ENCODE measurements around the gene PPP1R1B. TPM values are rescaled to one million over a fixed set of nuclear protein-coding genes. Genes with fewer than 3 reads are reported as not detected.

PPP1R1B gene
- total and polyA plus RNA-seq, 3 donors from 2014 or later, result 22.4 to 63.1 (median 24.3) TPM

DNA sequence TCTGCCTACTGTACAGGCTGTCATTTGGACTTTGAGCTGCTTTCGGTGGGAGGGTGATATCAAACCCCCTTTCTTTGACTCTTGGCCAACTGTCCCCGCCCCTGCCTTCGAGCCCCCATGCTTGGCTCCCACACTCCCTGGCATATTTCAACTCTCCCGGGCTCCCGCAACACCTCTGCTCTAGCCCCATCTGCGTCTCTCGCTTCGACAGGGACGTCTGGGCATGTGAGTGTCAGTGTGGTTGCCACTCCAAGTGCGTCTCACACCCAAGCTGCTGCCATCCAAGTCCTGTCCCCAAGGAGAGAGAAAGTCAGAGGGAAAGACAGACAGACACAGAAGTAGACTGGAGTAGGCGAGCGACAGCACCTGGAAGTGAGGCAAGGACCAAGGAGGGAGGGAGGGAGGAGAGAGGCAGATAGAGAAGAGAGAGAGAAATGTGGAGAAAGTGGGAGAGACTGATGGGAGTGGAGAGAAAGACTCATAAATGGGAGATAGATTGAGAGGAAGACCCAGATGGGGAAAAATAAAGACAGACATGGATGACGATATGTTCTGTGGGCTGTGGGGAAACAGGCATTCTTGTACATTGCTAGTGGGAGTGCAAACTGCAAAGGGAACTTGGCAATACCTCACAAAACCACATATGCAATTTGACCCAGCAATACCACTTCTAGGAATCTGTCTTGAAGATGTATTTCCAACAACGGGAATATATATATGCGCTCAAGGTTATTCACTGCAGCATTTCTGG lies 22.0 kb downstream of the PPP1R1B start:
- 83 to 86% methylated on average over 15 of the region's 15 CpGs for WGBS, 2 donors
- H3K4me3 ChIP-seq, result no peak overlapping the region
- no peaks in the 10 kb centered on the region for H3K27me3 ChIP-seq
- H3K4me1 ChIP-seq, result peaks cover 23% of the 10 kb centered on the region
- no peak overlapping the region for H3K27ac ChIP-seq
- TF ChIP-seq POLR2A (IDR thresholded peaks at IDR 0.05), result no peak
- TF ChIP-seq, protein P1, sequence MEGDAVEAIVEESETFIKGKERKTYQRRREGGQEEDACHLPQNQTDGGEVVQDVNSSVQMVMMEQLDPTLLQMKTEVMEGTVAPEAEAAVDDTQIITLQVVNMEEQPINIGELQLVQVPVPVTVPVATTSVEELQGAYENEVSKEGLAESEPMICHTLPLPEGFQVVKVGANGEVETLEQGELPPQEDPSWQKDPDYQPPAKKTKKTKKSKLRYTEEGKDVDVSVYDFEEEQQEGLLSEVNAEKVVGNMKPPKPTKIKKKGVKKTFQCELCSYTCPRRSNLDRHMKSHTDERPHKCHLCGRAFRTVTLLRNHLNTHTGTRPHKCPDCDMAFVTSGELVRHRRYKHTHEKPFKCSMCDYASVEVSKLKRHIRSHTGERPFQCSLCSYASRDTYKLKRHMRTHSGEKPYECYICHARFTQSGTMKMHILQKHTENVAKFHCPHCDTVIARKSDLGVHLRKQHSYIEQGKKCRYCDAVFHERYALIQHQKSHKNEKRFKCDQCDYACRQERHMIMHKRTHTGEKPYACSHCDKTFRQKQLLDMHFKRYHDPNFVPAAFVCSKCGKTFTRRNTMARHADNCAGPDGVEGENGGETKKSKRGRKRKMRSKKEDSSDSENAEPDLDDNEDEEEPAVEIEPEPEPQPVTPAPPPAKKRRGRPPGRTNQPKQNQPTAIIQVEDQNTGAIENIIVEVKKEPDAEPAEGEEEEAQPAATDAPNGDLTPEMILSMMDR (IDR thresholded peaks at IDR 0.05), result no peak
- intact Hi-C loops (cut with DNase I; ENCODE audit: low total_unique reads), result no loop called here
- DNase-seq, result no peak
- no peaks in the 10 kb centered on the region for H3K9me3 ChIP-seq
- H3K36me3 ChIP-seq (ENCODE audit: low read depth, missing control alignments), result no peaks in the 10 kb centered on the region

DNA sequence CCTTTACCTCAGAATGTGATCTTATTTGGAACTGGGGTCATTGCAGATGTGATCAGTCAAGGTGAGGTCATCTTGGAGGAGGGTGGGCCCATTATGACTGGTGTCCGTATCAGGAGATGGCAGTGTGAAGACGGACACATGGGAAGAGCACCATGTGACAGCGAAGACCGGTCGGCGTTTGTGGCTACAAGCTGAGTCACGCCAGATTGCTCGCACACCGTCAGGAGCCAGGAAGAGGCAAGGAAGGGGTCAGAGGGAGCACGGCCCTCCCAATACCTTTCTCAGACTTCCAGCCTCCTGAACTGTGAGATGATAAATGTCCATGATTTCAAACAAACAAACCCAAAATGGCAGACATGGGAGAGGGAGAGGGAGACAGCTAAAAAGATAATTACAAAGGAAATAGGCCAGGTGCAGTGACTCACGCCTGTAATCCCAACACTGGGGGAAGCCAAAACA lies 23.4 kb downstream of the PPP1R1B start:
- DNase-seq, result no peak
- TF ChIP-seq POLR2A (IDR thresholded peaks at IDR 0.05), result no peak
- TF ChIP-seq, protein P1 (IDR thresholded peaks at IDR 0.05), result no peak
- Histone ChIP-seq H3K27me3 (no peaks in the 10 kb centered on the region), H3K27ac (no peak overlapping the region), H3K9me3 (no peaks in the 10 kb centered on the region), H3K36me3 (ENCODE audit: low read depth, missing control alignments) (no peaks in the 10 kb centered on the region), H3K4me3 (no peak overlapping the region), H3K4me1 (peaks cover 23% of the 10 kb centered on the region)
- 90 to 94% methylated on average over 11 of the region's 11 CpGs for WGBS, 2 donors
- intact Hi-C loops (cut with DNase I; ENCODE audit: low total_unique reads), result no loop called here

DNA sequence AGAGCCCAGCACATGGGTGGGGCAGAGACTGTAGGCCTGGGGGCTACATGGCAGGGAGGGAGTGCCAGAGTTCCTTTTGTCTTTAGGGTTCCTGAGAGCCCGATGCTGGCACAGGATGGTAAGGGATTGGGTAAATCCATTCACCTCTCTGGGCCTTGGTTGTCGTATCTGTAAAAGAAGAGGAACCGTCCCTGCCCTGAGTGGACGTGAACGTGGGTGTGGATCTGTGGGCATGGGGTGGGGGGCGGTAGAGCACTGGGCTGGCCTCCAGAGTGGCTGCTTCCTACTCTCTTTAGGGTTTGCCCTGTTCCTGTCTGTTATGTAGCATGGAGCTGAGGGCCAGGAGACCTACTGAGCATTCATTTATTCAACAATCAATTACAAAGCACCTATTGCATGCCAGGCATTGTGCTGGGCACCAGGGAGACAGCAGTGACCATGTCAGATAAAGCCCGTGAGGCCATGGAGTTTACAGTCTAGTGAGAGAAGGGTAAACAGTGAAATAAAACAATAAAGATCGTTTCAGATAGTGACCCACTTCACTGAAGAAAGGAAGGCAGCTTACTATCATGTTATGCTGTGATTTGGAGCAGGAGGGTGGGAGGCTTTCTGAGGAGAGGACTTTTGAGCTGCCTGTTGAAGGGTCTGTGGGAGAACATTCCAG lies 25.3 kb downstream of the PPP1R1B start:
- Histone ChIP-seq H3K27ac (no peak overlapping the region), H3K36me3 (ENCODE audit: low read depth, missing control alignments) (no peaks in the 10 kb centered on the region), H3K4me1 (peaks cover 23% of the 10 kb centered on the region), H3K9me3 (no peaks in the 10 kb centered on the region), H3K27me3 (no peaks in the 10 kb centered on the region), H3K4me3 (no peak overlapping the region)
- no peak for TF ChIP-seq POLR2A (IDR thresholded peaks at IDR 0.05)
- TF ChIP-seq, protein P1 (IDR thresholded peaks at IDR 0.05), result no peak
- intact Hi-C loops (cut with DNase I; ENCODE audit: low total_unique reads), result no loop called here
- no peak for DNase-seq
- WGBS, 2 donors, result 63 to 82% methylated on average over 7 to 8 of the region's 8 CpGs

DNA sequence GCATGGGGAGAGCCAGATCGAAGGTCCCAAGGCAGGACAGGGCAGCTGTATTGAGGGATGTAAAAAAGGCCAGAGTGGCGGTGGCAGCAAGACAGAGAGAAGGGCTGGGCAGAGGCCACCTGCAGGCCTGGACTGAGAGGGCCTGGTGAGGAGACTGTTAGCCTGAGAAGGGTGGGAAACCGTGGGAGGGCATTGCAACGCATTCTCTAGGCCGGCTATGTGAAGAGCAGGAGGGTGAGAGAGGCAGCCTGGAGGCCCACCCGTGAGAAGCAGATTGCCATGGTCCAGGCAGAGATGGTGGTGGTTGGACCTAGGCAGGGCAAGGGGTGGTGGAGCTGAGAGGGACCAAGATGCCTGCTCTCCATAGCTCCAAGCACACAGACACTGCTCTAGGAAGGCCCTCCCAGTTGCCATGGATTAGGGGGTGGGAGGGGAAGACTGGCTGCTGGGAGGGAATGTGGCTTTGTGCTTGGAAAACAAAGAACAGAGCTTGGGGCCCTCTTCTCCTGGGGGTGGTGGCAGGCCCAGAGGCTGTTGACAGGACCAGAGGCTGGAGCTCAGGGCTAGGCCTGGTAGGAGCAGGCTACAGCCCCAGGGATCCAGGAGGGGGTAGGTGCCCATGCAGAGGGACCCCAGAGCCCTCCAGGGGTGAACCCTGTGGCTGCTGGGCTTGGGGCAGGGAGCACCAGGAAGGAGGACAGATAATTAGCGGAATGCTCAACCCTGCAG lies 26.0 kb downstream of the PPP1R1B start:
- peak overlapping the region in 1 of 2 donors; percentile 15 for H3K27ac ChIP-seq
- no peak for DNase-seq
- 45 to 66% methylated on average over 6 to 7 of the region's 7 CpGs for whole genome bisulfite sequencing, 2 donors
- no peaks in the 10 kb centered on the region for H3K9me3 ChIP-seq
- H3K36me3 ChIP-seq (ENCODE audit: low read depth, missing control alignments), result no peaks in the 10 kb centered on the region
- peaks cover 23% of the 10 kb centered on the region for H3K4me1 ChIP-seq
- H3K4me3 ChIP-seq, result no peak overlapping the region
- TF ChIP-seq, protein P1 (IDR thresholded peaks at IDR 0.05), result no peak
- TF ChIP-seq POLR2A (IDR thresholded peaks at IDR 0.05), result no peak
- intact Hi-C loops (cut with DNase I; ENCODE audit: low total_unique reads), result no loop called here
- no peaks in the 10 kb centered on the region for H3K27me3 ChIP-seq

Measured in testis (tissue), 3 donors.